ENCODE results near the gene S1PR1. TPM values are rescaled to one million over a fixed set of nuclear protein-coding genes. Genes with fewer than 3 reads are reported as not detected.

Gene S1PR1
- total and polyA plus RNA-seq, 2 donors (not counting 3 experiments of a cell fraction or from before 2014, with no cell fraction given) = 137 to 387 TPM

GRCh38 chr1:101265684-101266083 lies 28.9 kb downstream of the S1PR1 start:
- no TSS peak for BruUV-seq (replicated peaks)
- Histone ChIP-seq H3K9me3 (replicated peaks; ENCODE audit: control insufficient read depth, insufficient read depth, low read length) (no peaks in the 10 kb centered on the region), H3K27ac (ENCODE audit: insufficient read depth, low read depth, low read length) (no peak overlapping the region), H4K20me1 (replicated peaks; ENCODE audit: control insufficient read depth, extremely low read depth, insufficient read depth, low read length) (no peaks in the 10 kb centered on the region), H3K27me3 (ENCODE audit: control insufficient read depth in 2 of 2, insufficient read depth in 2 of 2, low read length in 2 of 2) (no peaks in the 10 kb centered on the region), H3K9me1 (replicated peaks; ENCODE audit: control insufficient read depth, extremely low read depth, insufficient read depth, low read length) (no peaks in the 10 kb centered on the region), H3K36me3 (ENCODE audit: control insufficient read depth in 2 of 2, extremely low read depth in 1 of 2, insufficient read depth in 2 of 2, low read length in 2 of 2) (no peaks in the 10 kb centered on the region), H3K79me2 (ENCODE audit: control insufficient read depth, insufficient read depth, low read length) (no peaks in the 10 kb centered on the region), H3K4me3 (replicated peaks in 1 of 3; ENCODE audit: insufficient read depth in 1 of 3, low read depth in 1 of 3, low read length in 3 of 3) (no peak overlapping the region), H2AFZ (ENCODE audit: low read depth, low read length) (no peak overlapping the region), H3K9ac (replicated peaks; ENCODE audit: extremely low read depth, insufficient read depth, low read length) (no peak overlapping the region), H3K4me2 (ENCODE audit: insufficient read depth, low read length) (no peak overlapping the region), H3K4me1 (ENCODE audit: control insufficient read depth, extremely low read depth, insufficient read depth, low read length) (peaks cover 41% of the 10 kb centered on the region)
- intact Hi-C loops (cut with micrococcal nuclease) = loop anchor here (2.0 kb wide), 1 partner anchor 13 kb away; no protein-coding TSS in a partner anchor
- DNase-seq (ENCODE audit: low read depth, low spot score) (no peak), FAIRE-seq (no peak)
- CTCF ChIA-PET = interaction anchor here (1.2 kb wide), 1 partner anchor 20 kb away, joined by 3 read pairs; no protein-coding TSS in a partner anchor
- POLR2A ChIA-PET = no interaction called here
- dilution Hi-C loops (cut with MboI; ENCODE audit: extremely low pct_ligation_motif_present, low sequenced_read_pairs) = no loop called here
- TF ChIP-seq JUN (IDR thresholded peaks at IDR 0.05; ENCODE audit: borderline replicate concordance, insufficient read depth, insufficient read length, low read depth) (no peak), GATA2 (IDR thresholded peaks at IDR 0.05; ENCODE audit: insufficient read depth, insufficient read length, low read depth, low read length) (no peak), MAX (IDR thresholded peaks at IDR 0.05; ENCODE audit: insufficient read depth, insufficient read length) (no peak)

- no peak overlapping the region for H3K27ac ChIP-seq (ENCODE audit: insufficient read depth, low read depth, low read length)
- no peak overlapping the region for H3K4me2 ChIP-seq (ENCODE audit: insufficient read depth, low read length)
- ChIA-PET CTCF (interaction anchor here (1.0 to 3.3 kb wide), 3 partner anchors 11 to 21 kb away, joined by 3 to 17 read pairs (median 3); no protein-coding TSS in a partner anchor), POLR2A (no interaction called here)
- H3K9ac ChIP-seq (replicated peaks; ENCODE audit: extremely low read depth, insufficient read depth, low read length) = no peak overlapping the region
- no peaks in the 10 kb centered on the region for H3K36me3 ChIP-seq (ENCODE audit: control insufficient read depth in 2 of 2, extremely low read depth in 1 of 2, insufficient read depth in 2 of 2, low read length in 2 of 2)
- no peaks in the 10 kb centered on the region for H4K20me1 ChIP-seq (replicated peaks; ENCODE audit: control insufficient read depth, extremely low read depth, insufficient read depth, low read length)
- DNase-seq (ENCODE audit: low read depth, low spot score) (no peak), FAIRE-seq (no peak)
- no peaks in the 10 kb centered on the region for H3K27me3 ChIP-seq (ENCODE audit: control insufficient read depth in 2 of 2, insufficient read depth in 2 of 2, low read length in 2 of 2)
- intact Hi-C loops (cut with micrococcal nuclease) = no loop called here
- no peaks in the 10 kb centered on the region for H3K79me2 ChIP-seq (ENCODE audit: control insufficient read depth, insufficient read depth, low read length)
- no peaks in the 10 kb centered on the region for H3K9me1 ChIP-seq (replicated peaks; ENCODE audit: control insufficient read depth, extremely low read depth, insufficient read depth, low read length)
- no peak overlapping the region for H2AFZ ChIP-seq (ENCODE audit: low read depth, low read length)
- H3K4me1 ChIP-seq (ENCODE audit: control insufficient read depth, extremely low read depth, insufficient read depth, low read length) = peaks cover 27% of the 10 kb centered on the region
- dilution Hi-C loops (cut with MboI; ENCODE audit: extremely low pct_ligation_motif_present, low sequenced_read_pairs) = no loop called here
- BruUV-seq (replicated peaks) = no TSS peak
- no peak overlapping the region for H3K4me3 ChIP-seq (replicated peaks in 1 of 3; ENCODE audit: insufficient read depth in 1 of 3, low read depth in 1 of 3, low read length in 3 of 3)
- TF ChIP-seq POLR2A (IDR thresholded peaks at IDR 0.05; ENCODE audit: low read depth, low read length) = no peak
- TF ChIP-seq CTCF (IDR thresholded peaks at IDR 0.05; ENCODE audit: extremely low read depth in 1 of 2, insufficient read depth in 1 of 2, low read depth in 1 of 2, low read length in 2 of 2) = no peak
- no peak for TF ChIP-seq POLR2AphosphoS5 (IDR thresholded peaks at IDR 0.05; ENCODE audit: insufficient read depth, low read depth, low read length)
- no peak for TF ChIP-seq FOS (IDR thresholded peaks at IDR 0.05; ENCODE audit: borderline replicate concordance, insufficient read depth, low read length)
- TF ChIP-seq EZH2 (IDR thresholded peaks at IDR 0.05; ENCODE audit: borderline replicate concordance, low read depth, low read length, severe bottlenecking) = no peak
- TF ChIP-seq MAX (IDR thresholded peaks at IDR 0.05; ENCODE audit: insufficient read depth, insufficient read length) = no peak
- no peak for TF ChIP-seq MYC (IDR thresholded peaks at IDR 0.05; ENCODE audit: low read depth, low read length)
- no peak for TF ChIP-seq JUN (IDR thresholded peaks at IDR 0.05; ENCODE audit: borderline replicate concordance, insufficient read depth, insufficient read length, low read depth)
- no peak for TF ChIP-seq GATA2 (IDR thresholded peaks at IDR 0.05; ENCODE audit: insufficient read depth, insufficient read length, low read depth, low read length)
- H3K9me3 ChIP-seq (replicated peaks; ENCODE audit: control insufficient read depth, insufficient read depth, low read length) = no peaks in the 10 kb centered on the region
Measured at GRCh38 chr1:101267082-101267481, 30.3 kb downstream of the S1PR1 start.

All from endothelial cell of umbilical vein (primary cell).